Parathyroid adenoma (tissue), 2 donors: ENCODE data around the gene ITPR1.

Experiments
- H2AFZ ChIP-seq: fragments of 300-600 bp; sonication (generic); one replicate; pipeline ENCODE4 v1.7.0; 2017; ENCODE audit warnings: antibody characterized with exemption, mild to moderate bottlenecking
- H3K27ac ChIP-seq: fragments of 300-600 bp; sonication (generic); one replicate; pipeline ENCODE4 v1.7.0; 2017
- H3K27me3 ChIP-seq: fragments of 300-600 bp; sonication (generic); one replicate; pipeline ENCODE4 v1.7.0; 2017; ENCODE audit warnings: low read length; ENCODE audit not compliant: control insufficient read depth, insufficient read depth
- H3K36me3 ChIP-seq: fragments of 300-600 bp; sonication (generic); one replicate; pipeline ENCODE4 v1.7.0; 2017; ENCODE audit warnings: low read length; ENCODE audit not compliant: control insufficient read depth, insufficient read depth
- H3K4me1 ChIP-seq: fragments of 300-600 bp; sonication (generic); one replicate; pipeline ENCODE4 v1.7.0; 2017; ENCODE audit warnings: control low read depth
- H3K4me2 ChIP-seq: fragments of 300-600 bp; sonication (generic); one replicate; pipeline ENCODE4 v1.7.0; 2017; ENCODE audit warnings: low read length
- H3K4me3 ChIP-seq: fragments of 300-600 bp; sonication (generic); one replicate; pipeline ENCODE4 v1.7.0; 2017; ENCODE audit warnings: low read depth, low read length
- H3K79me2 ChIP-seq: fragments of 300-600 bp; sonication (generic); one replicate; pipeline ENCODE4 v1.7.0; 2017; ENCODE audit warnings: control low read depth
- H3K9ac ChIP-seq: fragments of 300-600 bp; sonication (generic); one replicate; pipeline ENCODE4 v1.7.0; 2017; ENCODE audit warnings: mild to moderate bottlenecking
- H3K9me3 ChIP-seq: fragments of 300-600 bp; sonication (generic); one replicate; pipeline ENCODE4 v1.7.0; 2017; ENCODE audit warnings: low read length; ENCODE audit not compliant: control insufficient read depth
- TF ChIP-seq, protein P1 (sequence below): fragments of 300-600 bp; sonication (generic); IDR thresholded peaks from one replicate; pipeline ENCODE4 v1.7.0; 2017; ENCODE audit warnings: antibody characterized with exemption, mild to moderate bottlenecking
- donor health status: primary hyperparathyroidism.

ITPR1 gene

GRCh38 chr3:4714045-4714444 lies 220.9 kb downstream of the ITPR1 start:
- Histone ChIP-seq H3K79me2 (no peaks in the 10 kb centered on the region), H2AFZ (no peak overlapping the region), H3K4me1 (peaks cover 12% of the 10 kb centered on the region), H3K27me3 (no peaks in the 10 kb centered on the region), H3K27ac (no peak overlapping the region), H3K9ac (no peak overlapping the region), H3K4me2 (no peak overlapping the region), H3K4me3 (no peak overlapping the region), H3K36me3 (no peaks in the 10 kb centered on the region), H3K9me3 (no peaks in the 10 kb centered on the region)
- TF ChIP-seq, protein P1, sequence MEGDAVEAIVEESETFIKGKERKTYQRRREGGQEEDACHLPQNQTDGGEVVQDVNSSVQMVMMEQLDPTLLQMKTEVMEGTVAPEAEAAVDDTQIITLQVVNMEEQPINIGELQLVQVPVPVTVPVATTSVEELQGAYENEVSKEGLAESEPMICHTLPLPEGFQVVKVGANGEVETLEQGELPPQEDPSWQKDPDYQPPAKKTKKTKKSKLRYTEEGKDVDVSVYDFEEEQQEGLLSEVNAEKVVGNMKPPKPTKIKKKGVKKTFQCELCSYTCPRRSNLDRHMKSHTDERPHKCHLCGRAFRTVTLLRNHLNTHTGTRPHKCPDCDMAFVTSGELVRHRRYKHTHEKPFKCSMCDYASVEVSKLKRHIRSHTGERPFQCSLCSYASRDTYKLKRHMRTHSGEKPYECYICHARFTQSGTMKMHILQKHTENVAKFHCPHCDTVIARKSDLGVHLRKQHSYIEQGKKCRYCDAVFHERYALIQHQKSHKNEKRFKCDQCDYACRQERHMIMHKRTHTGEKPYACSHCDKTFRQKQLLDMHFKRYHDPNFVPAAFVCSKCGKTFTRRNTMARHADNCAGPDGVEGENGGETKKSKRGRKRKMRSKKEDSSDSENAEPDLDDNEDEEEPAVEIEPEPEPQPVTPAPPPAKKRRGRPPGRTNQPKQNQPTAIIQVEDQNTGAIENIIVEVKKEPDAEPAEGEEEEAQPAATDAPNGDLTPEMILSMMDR = no peak

DNA sequence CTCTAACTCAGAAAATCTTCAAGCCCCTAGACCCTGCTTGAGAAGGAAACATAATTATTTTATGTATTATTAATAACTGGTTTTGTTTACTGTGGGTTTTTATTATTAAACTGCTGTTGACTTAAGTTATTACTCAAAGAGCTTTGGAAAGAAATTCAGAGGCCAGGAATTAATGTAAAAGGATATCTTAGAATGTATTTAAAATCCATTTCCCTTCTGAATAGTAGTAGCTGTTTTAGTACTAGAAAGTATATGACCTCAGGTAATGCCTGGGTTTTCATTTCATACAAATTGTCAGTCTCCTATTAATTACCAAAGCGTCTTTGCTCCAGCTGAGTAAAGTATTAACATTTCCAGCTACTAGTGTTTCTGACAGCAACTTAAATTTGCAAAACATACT lies 223.1 kb downstream of the ITPR1 start:
- Histone ChIP-seq H3K27me3 (no peaks in the 10 kb centered on the region), H3K4me3 (no peak overlapping the region), H3K36me3 (no peaks in the 10 kb centered on the region), H2AFZ (no peak overlapping the region), H3K9ac (no peak overlapping the region), H3K4me2 (no peak overlapping the region), H3K4me1 (peaks cover 31% of the 10 kb centered on the region), H3K27ac (no peak overlapping the region), H3K9me3 (no peaks in the 10 kb centered on the region), H3K79me2 (no peaks in the 10 kb centered on the region)
- TF ChIP-seq, protein P1 = no peak

DNA sequence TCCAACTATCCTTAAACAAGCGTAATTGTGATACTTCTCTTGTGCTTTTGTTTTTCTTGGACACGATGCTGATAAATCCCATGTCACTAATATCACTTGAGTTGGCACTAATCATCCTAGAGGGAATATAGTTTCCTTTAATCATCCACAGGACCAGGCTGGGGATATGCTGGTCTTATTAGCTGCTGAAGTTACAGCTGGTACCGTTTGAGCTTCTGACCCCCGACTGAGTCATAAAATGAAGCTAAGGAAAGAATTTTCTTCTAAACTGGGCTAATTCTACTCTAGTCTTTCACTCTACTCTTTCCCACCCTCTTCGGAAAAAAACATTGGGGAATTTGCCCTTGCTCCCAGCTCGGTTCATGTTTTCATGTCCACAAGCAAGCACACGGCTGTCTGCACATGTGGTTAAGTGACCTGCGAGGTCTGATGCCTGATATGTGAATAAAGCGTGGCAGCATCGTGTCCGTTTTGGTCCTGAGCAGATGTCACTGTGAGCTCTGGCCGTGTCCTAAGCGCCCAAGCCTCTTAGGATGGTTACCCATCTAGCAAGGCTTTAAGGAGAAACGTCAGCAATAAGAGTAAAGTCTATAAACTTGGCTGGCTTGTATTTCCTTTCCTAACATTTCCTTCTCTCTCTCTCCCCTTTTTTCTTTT lies 223.7 kb downstream of the ITPR1 start:
- TF ChIP-seq, protein P1 = no peak
- Histone ChIP-seq H3K4me1 (peaks cover 33% of the 10 kb centered on the region), H3K27ac (no peak overlapping the region)

GRCh38 chr3:4717363-4717740 lies 224.2 kb downstream of the ITPR1 start:
- H3K4me2 ChIP-seq = no peak overlapping the region
- TF ChIP-seq, protein P1 = no peak
- no peaks in the 10 kb centered on the region for H3K9me3 ChIP-seq
- H3K27me3 ChIP-seq = no peaks in the 10 kb centered on the region
- H3K36me3 ChIP-seq = no peaks in the 10 kb centered on the region
- H3K9ac ChIP-seq = no peak overlapping the region
- H3K4me3 ChIP-seq = no peak overlapping the region
- H2AFZ ChIP-seq = no peak overlapping the region
- no peak overlapping the region for H3K27ac ChIP-seq
- H3K79me2 ChIP-seq = no peaks in the 10 kb centered on the region
- H3K4me1 ChIP-seq = peaks cover 34% of the 10 kb centered on the region

More for the DNA sequence above, 223.7 kb downstream of the ITPR1 start:
- no peaks in the 10 kb centered on the region for H3K9me3 ChIP-seq
- no peaks in the 10 kb centered on the region for H3K79me2 ChIP-seq
- no peak overlapping the region for H3K4me3 ChIP-seq
- no peaks in the 10 kb centered on the region for H3K36me3 ChIP-seq
- H3K27me3 ChIP-seq = no peaks in the 10 kb centered on the region
- H3K9ac ChIP-seq = no peak overlapping the region
- H2AFZ ChIP-seq = no peak overlapping the region
- no peak overlapping the region for H3K4me2 ChIP-seq

DNA sequence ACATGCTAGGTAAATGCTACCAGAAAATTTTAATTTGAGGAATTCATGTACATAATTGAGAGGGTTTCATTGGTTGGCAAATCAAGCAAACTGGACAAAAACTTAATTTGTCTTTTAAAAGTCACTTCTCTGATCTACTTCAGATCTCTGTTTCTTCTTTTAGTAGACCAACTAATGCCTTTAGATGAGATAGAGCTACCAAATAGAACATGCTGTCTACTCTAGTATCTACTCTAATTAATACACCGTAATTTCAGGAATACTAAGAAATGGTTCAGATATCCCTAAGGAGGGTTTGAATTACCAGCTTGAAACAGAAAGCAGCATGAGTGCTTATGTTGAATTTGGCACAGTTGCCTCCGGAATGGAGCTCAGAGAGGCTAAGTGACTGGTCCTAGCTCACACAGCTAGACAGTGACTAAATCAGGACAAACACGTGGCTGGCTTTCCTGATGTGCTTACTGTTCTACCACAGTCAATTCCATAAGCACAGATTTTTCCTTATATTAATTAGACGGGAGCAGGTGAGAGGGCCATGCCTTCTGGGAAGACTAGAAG lies 225.1 kb downstream of the ITPR1 start:
- H3K27ac ChIP-seq = peak overlapping the region; percentile 88
- TF ChIP-seq, protein P1 = no peak
- H3K27me3 ChIP-seq = no peaks in the 10 kb centered on the region
- H3K4me3 ChIP-seq = no peak overlapping the region
- no peaks in the 10 kb centered on the region for H3K79me2 ChIP-seq
- no peaks in the 10 kb centered on the region for H3K36me3 ChIP-seq
- H3K9ac ChIP-seq = no peak overlapping the region
- H3K9me3 ChIP-seq = no peaks in the 10 kb centered on the region
- no peak overlapping the region for H3K4me2 ChIP-seq
- H3K4me1 ChIP-seq = peaks cover 34% of the 10 kb centered on the region
- H2AFZ ChIP-seq = no peak overlapping the region
